T-cell (primary cell): ENCODE results near the gene ARPC1B. TPM values are rescaled to one million over a fixed set of nuclear protein-coding genes. Genes with fewer than 3 reads are reported as not detected.
"Not testable (repeated sequence)": the region's sequence is repeated elsewhere in the genome, so short reads cannot be mapped to it uniquely, and the experiment has no call there.

ENCODE experiments used
- ATAC-seq, 4 experiments: fragments of 200-7000 bp in 3 of 4; fragments of 150-1000 bp in 1 of 4; cut with Tn5 transposase; replicated peaks in 1 of 4; 1 replicate in 3 of 4; 2 replicates in 1 of 4; pipeline ENCODE4 v1.10.0; 2021; ENCODE audit warnings: moderate library complexity in 3 of 4, mild to moderate bottlenecking in 2 of 4, moderate number of reproducible peaks in 1 of 4
- CTCF ChIA-PET, 2 donors: fragments of 300-600 bp; sonication (Branson Sonifier 250); formaldehyde crosslinking; loops; one replicate each; lab custom pipeline; 2022; ENCODE audit warnings: antibody characterized with exemption in 2 of 2; lab: Charles Lee
- POLR2A ChIA-PET, 2 donors: fragments of 300-600 bp; sonication (Branson Sonifier 250); formaldehyde crosslinking; loops; one replicate each; lab custom pipeline; 2022; ENCODE audit warnings: antibody characterized with exemption in 2 of 2; lab: Charles Lee
- DNase-seq, 35 experiments: peaks; one replicate each; pipeline versions ENCODE4 v3.0.0 to v3.0.0-alpha.2; 2013 to 2023
- H3K27ac ChIP-seq: one replicate; pipeline ENCODE4 v1.5.1; 2013; ENCODE audit warnings: low read length
- H3K27me3 ChIP-seq, 2 experiments: replicated peaks in 1 of 2; 1 replicate in 1 of 2; 2 replicates in 1 of 2; pipeline versions ENCODE4 v1.6.1 to v1.7.0; 2013; ENCODE audit warnings: low read length in 1 of 2, mixed read lengths in 1 of 2; ENCODE audit not compliant: control insufficient read depth in 2 of 2, insufficient read depth in 2 of 2; ENCODE audit errors: extremely low read depth in 1 of 2
- H3K36me3 ChIP-seq, 2 donors: 1 replicate in 1 of 2; 2 replicates in 1 of 2; pipeline versions ENCODE4 v1.6.1 to v1.7.0; 2013; ENCODE audit warnings: low read length in 1 of 2; ENCODE audit not compliant: control insufficient read depth in 2 of 2, insufficient read depth in 1 of 2; ENCODE audit errors: extremely low read depth in 1 of 2
- H3K4me1 ChIP-seq, 2 experiments: 1 replicate in 1 of 2; 2 replicates in 1 of 2; pipeline versions ENCODE4 v1.6.1 to v1.7.0; 2013; ENCODE audit warnings: low read length in 2 of 2, mixed read lengths in 1 of 2; ENCODE audit not compliant: insufficient read depth in 2 of 2, control insufficient read depth in 1 of 2; ENCODE audit errors: extremely low read depth in 1 of 2
- H3K4me3 ChIP-seq, 2 donors: 1 replicate in 1 of 2; 2 replicates in 1 of 2; pipeline versions ENCODE4 v1.5.1 to v1.7.0; 2013; ENCODE audit warnings: mild to moderate bottlenecking in 2 of 2, low read length in 1 of 2, moderate library complexity in 1 of 2; ENCODE audit not compliant: control insufficient read depth in 1 of 2; ENCODE audit errors: extremely low read depth in 1 of 2
- H3K9me3 ChIP-seq: 2 replicates; pipeline ENCODE4 v1.7.0; 2013
- H3K27ac Mint-ChIP-seq, 2 donors: one replicate each; pipeline ENCODE4 v1.8.0; 2020 to 2021; ENCODE audit warnings: mild to moderate bottlenecking in 2 of 2, mixed read lengths in 2 of 2
- H3K27me3 Mint-ChIP-seq, 2 donors: one replicate each; pipeline ENCODE4 v1.8.0; 2021 to 2022; ENCODE audit warnings: mixed read lengths in 2 of 2
- H3K36me3 Mint-ChIP-seq: one replicate; pipeline ENCODE4 v1.8.0; 2021; ENCODE audit warnings: mixed read lengths
- H3K4me1 Mint-ChIP-seq, 3 donors: one replicate each; pipeline ENCODE4 v1.8.0; 2020 to 2022; ENCODE audit warnings: mixed read lengths in 3 of 3, mild to moderate bottlenecking in 1 of 3
- H3K4me3 Mint-ChIP-seq, 3 donors: one replicate each; pipeline ENCODE4 v1.8.0; 2020 to 2022; ENCODE audit warnings: mild to moderate bottlenecking in 3 of 3, mixed read lengths in 3 of 3, moderate library complexity in 3 of 3
- H3K9me3 Mint-ChIP-seq, 3 donors: one replicate each; pipeline ENCODE4 v1.8.0; 2020 to 2022; ENCODE audit warnings: mixed read lengths in 3 of 3
- WGBS: methylation state at CpG from one replicate; pipeline ENCODE4 v1.1.5; 2013; ENCODE audit warnings: missing lambda C conversion rate; ENCODE audit not compliant: insufficient coverage; 5-methylcytosine and 5-hydroxymethylcytosine counted together
- total RNA-seq, 35 experiments: library from RNA in 6 of 35; stranded (reverse) in 6 of 35; fragments of 120-200 nt in 1 of 35; gene quantifications; one replicate each; pipeline versions ENCODE4 v1.2.1 to v1.2.4 and lab custom pipeline; 2013 to 2026

ARPC1B gene
- total RNA-seq, 5 donors from 2014 or later (not counting 1 experiment from before 2014, with no cell fraction given), result 131 to 232 (median 203) TPM

- H3K27me3 ChIP-seq, result no peaks in the 10 kb centered on the region
- ChIA-PET POLR2A (interaction anchor here (0.5 to 0.6 kb wide), 3 partner anchors 24 to 84 kb away, joined by 3 to 7 read pairs (median 3); no protein-coding TSS in a partner anchor), CTCF (interaction anchor here in 1 of 2 donors (0.6 kb wide), 2 partner anchors 31 to 72 kb away, joined by 3 to 5 read pairs; no protein-coding TSS in a partner anchor)
- Mint-ChIP-seq H3K36me3 (peaks cover under 1% of the 10 kb centered on the region), H3K4me1 (peaks cover 21 to 24% (median 21%) of the 10 kb centered on the region in 3 donors), H3K9me3 (no peaks in the 10 kb centered on the region), H3K27ac (peak overlapping the region; percentile 68 to 75), H3K27me3 (no peaks in the 10 kb centered on the region), H3K4me3 (peak overlapping the region; percentile 78 to 85 (median 80))
- H3K4me3 ChIP-seq, result no peak overlapping the region
- peaks cover 3 to 8% of the 10 kb centered on the region in 2 donors for H3K36me3 ChIP-seq
- 87% methylated on average over 14 of the region's 21 CpGs for WGBS
- DNase-seq (peak in 13 of 35 experiments; percentile 15 to 56 (median 29)), ATAC-seq (no peak)
- no peak overlapping the region for H3K27ac ChIP-seq
- peaks cover 6 to 32% of the 10 kb centered on the region in 2 experiments for H3K4me1 ChIP-seq
- H3K9me3 ChIP-seq, result no peaks in the 10 kb centered on the region
Observed at GRCh38 chr7:99372275-99373090, 2.0 kb upstream of the ARPC1B start.

GRCh38 chr7:99373091-99374066 is 1.2 kb upstream of the ARPC1B start:
- ChIA-PET POLR2A (interaction anchor here in 1 of 2 donors (0.5 to 1.0 kb wide), 4 partner anchors 15 to 184 kb away, joined by 3 to 9 read pairs (median 6); no protein-coding TSS in a partner anchor), CTCF (interaction anchor here in 1 of 2 donors (0.6 kb wide), 1 partner anchor 71 kb away, joined by 3 read pairs; no protein-coding TSS in a partner anchor)
- 81% methylated on average over 23 of the region's 41 CpGs for WGBS
- Mint-ChIP-seq H3K36me3 (peaks cover 6% of the 10 kb centered on the region), H3K4me3 (peak overlapping the region; percentile 78 to 85 (median 80)), H3K27me3 (no peaks in the 10 kb centered on the region), H3K4me1 (peaks cover 26 to 29% (median 28%) of the 10 kb centered on the region in 3 donors), H3K27ac (peak overlapping the region; percentile 75 to 79), H3K9me3 (no peaks in the 10 kb centered on the region)
- peaks cover 3 to 15% of the 10 kb centered on the region in 2 donors for H3K36me3 ChIP-seq
- H3K4me3 ChIP-seq, result peak overlapping the region; percentile 70 to 75
- H3K9me3 ChIP-seq, result no peaks in the 10 kb centered on the region
- peaks cover 6 to 41% of the 10 kb centered on the region in 2 experiments for H3K4me1 ChIP-seq
- DNase-seq (no peak), ATAC-seq (no peak)
- H3K27me3 ChIP-seq, result no peaks in the 10 kb centered on the region
- peak overlapping the region; percentile 36 for H3K27ac ChIP-seq

GRCh38 chr7:99375070-99375807 is 709 bp downstream of the ARPC1B start:
- ChIA-PET POLR2A (interaction anchor here (0.7 to 1.4 kb wide), 3 partner anchors 33 to 257 kb away, joined by 5 to 6 read pairs (median 5); partner anchors contain the start of genes BUD31 (in 1 of the 2) and PDAP1 (in 1 of the 2)), CTCF (interaction anchor here (0.6 to 1.2 kb wide), 2 partner anchors 16 to 33 kb away, joined by 3 to 5 read pairs; partner anchors contain the start of genes BUD31 (in 1 of the 2) and PDAP1 (in 1 of the 2))
- Mint-ChIP-seq H3K27me3 (no peaks in the 10 kb centered on the region), H3K4me1 (peaks cover 41 to 45% (median 45%) of the 10 kb centered on the region in 3 donors), H3K4me3 (peak overlapping the region; percentile 72 to 85 (median 74)), H3K9me3 (no peaks in the 10 kb centered on the region), H3K36me3 (peaks cover 10% of the 10 kb centered on the region), H3K27ac (peak overlapping the region; percentile 84 to 88)
- H3K4me3 ChIP-seq, result peak overlapping the region; percentile 75 to 79
- peaks cover 16 to 59% of the 10 kb centered on the region in 2 experiments for H3K4me1 ChIP-seq
- H3K36me3 ChIP-seq, result peaks cover 0 to 15% of the 10 kb centered on the region in 2 donors
- DNase-seq, result peak in 31 of 35 experiments; percentile 24 to 74 (median 43)
- H3K27ac ChIP-seq, result peak overlapping the region; percentile 89
- no peaks in the 10 kb centered on the region for H3K9me3 ChIP-seq
- no peaks in the 10 kb centered on the region for H3K27me3 ChIP-seq
- under 1% methylated on average over 38 of the region's 58 CpGs for WGBS
- peak; percentile 25 to 54 (median 48) for ATAC-seq

- ATAC-seq, result peak in 1 of 4 experiments; percentile 22
Observed at GRCh38 chr7:99379043-99379577, 4.6 kb downstream of the ARPC1B start.

GRCh38 chr7:99379693-99380031 is 5.1 kb downstream of the ARPC1B start:
- DNase-seq, result peak in 1 of 35 experiments; percentile 11
- peaks cover 5 to 37% of the 10 kb centered on the region in 2 donors for H3K36me3 ChIP-seq
- not testable (repeated sequence) for H3K9me3 ChIP-seq, H3K27me3 Mint-ChIP-seq, ATAC-seq, H3K27me3 ChIP-seq, H3K9me3 Mint-ChIP-seq
- WGBS, result no CpG with 5 or more reads among the region's 7 CpGs
- ChIA-PET CTCF (interaction anchor here in 1 of 2 donors (0.6 to 0.9 kb wide), 2 partner anchors 29 to 87 kb away, joined by 4 to 5 read pairs; partner anchors contain the start of genes BUD31 and PDAP1), POLR2A (interaction anchor here (0.5 to 0.7 kb wide), 2 partner anchors 22 to 178 kb away, joined by 4 to 7 read pairs; no protein-coding TSS in a partner anchor)
- H3K4me3 ChIP-seq, result peak overlapping the region; percentile 39 to 40
- peaks cover 17% of the 10 kb centered on the region for H3K36me3 Mint-ChIP-seq
- peaks cover 63 to 70% (median 64%) of the 10 kb centered on the region in 3 donors for H3K4me1 Mint-ChIP-seq
- peaks cover 27 to 92% of the 10 kb centered on the region in 2 experiments for H3K4me1 ChIP-seq
- peak overlapping the region; percentile 99 for H3K27ac ChIP-seq
- H3K27ac Mint-ChIP-seq, result peak overlapping the region; percentile 93 to 95
- H3K4me3 Mint-ChIP-seq, result peak overlapping the region; percentile 68 to 78 (median 72)

More at GRCh38 chr7:99379043-99379577, 4.6 kb downstream of the ARPC1B start:
- Mint-ChIP-seq H3K27me3 (no peaks in the 10 kb centered on the region), H3K4me1 (peaks cover 58 to 65% (median 59%) of the 10 kb centered on the region in 3 donors), H3K36me3 (peaks cover 17% of the 10 kb centered on the region), H3K9me3 (no peaks in the 10 kb centered on the region), H3K4me3 (peak overlapping the region; percentile 63 to 72 (median 68)), H3K27ac (peak overlapping the region; percentile 93 to 95)
- ChIA-PET CTCF (interaction anchor here in 1 of 2 donors (0.6 to 0.9 kb wide), 2 partner anchors 30 to 87 kb away, joined by 4 to 5 read pairs; partner anchors contain the start of genes BUD31 and PDAP1), POLR2A (interaction anchor here (0.5 to 0.7 kb wide), 2 partner anchors 21 to 178 kb away, joined by 4 to 7 read pairs; no protein-coding TSS in a partner anchor)
- H3K27ac ChIP-seq, result peak overlapping the region; percentile 99
- H3K9me3 ChIP-seq, result no peaks in the 10 kb centered on the region
- 0% methylated on average over 3 of the region's 7 CpGs for WGBS
- H3K27me3 ChIP-seq, result no peaks in the 10 kb centered on the region
- H3K4me1 ChIP-seq, result peaks cover 27 to 86% of the 10 kb centered on the region in 2 experiments
- DNase-seq, result peak in 29 of 35 experiments; percentile 30 to 81 (median 46)
- peaks cover 5 to 35% of the 10 kb centered on the region in 2 donors for H3K36me3 ChIP-seq
- peak overlapping the region; percentile 39 to 40 for H3K4me3 ChIP-seq
